ENCODE results near the gene GRIK3. TPM values are rescaled to one million over a fixed set of nuclear protein-coding genes. Genes with fewer than 3 reads are reported as not detected.
A peak's percentile ranks its signal among the peaks of the same experiment; 100 is the strongest.

Gene GRIK3
- total RNA-seq, 2 experiments from 2014 or later, result 16.3 to 55.0 TPM

DNA sequence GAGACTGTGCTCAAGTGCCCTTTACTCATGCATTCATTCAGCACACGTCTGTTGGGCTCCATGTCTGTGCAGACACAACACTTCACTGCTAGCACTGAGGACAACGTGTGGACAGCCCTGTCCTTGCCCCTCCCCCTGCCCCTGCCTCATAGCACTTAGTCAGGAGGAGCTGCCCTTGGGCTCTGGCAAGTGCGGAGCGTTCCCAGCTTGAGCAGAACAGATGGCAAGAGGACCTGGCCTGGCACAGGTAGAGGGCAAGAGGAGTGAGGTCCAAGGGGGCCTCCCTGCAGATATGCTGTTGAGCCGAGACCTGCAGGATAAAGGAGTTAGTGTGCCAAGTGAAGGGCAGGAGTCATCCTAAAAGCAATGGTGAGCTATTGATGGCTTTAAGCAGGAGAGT, 81.3 kb downstream of the GRIK3 start:
- peaks cover 21% of the 10 kb centered on the region; the same call in 1 of the 2 replicates for H3K79me2 ChIP-seq (ENCODE audit: insufficient read depth, low read depth, low read length)
- no peaks in the 10 kb centered on the region for H4K20me1 ChIP-seq (ENCODE audit: insufficient read depth, low read length)
- H3K9me3 ChIP-seq (ENCODE audit: low read length), result no peaks in the 10 kb centered on the region
- POLR2A ChIA-PET, result interaction anchor here (0.6 to 3.9 kb wide), 13 partner anchors 10 to 556 kb away, joined by 3 to 29 read pairs (median 3); no protein-coding TSS in a partner anchor
- no peaks in the 10 kb centered on the region for H3K9me2 ChIP-seq (ENCODE audit: insufficient read depth, low read length)
- no peaks in the 10 kb centered on the region for H3K36me3 ChIP-seq (ENCODE audit: insufficient read depth, low read length)
- peak overlapping the region; percentile 80 for H3K4me2 ChIP-seq (ENCODE audit: low read length)
- H3K4me1 ChIP-seq (ENCODE audit: insufficient read depth, low read length, poor library complexity, severe bottlenecking), result peaks cover 95% of the 10 kb centered on the region
- H2AFZ ChIP-seq (ENCODE audit: low read length), result no peak overlapping the region
- CTCF ChIA-PET (ENCODE audit: unreplicated experiment), result interaction anchor here (1.3 kb wide), 1 partner anchor 85 kb away, joined by 3 read pairs; no protein-coding TSS in a partner anchor
- no peak for DNase-seq (ENCODE audit: low spot score)
- BruUV-seq (replicated peaks), result no TSS peak
- intact Hi-C loops (cut with micrococcal nuclease; ENCODE audit: unreplicated experiment), result loop anchor here (5.0 kb wide), 2 partner anchors 251 to 566 kb away; partner anchors contain the start of gene STK40
- H3K27ac ChIP-seq (ENCODE audit: low read depth, low read length, poor library complexity, severe bottlenecking), result peak overlapping the region; percentile 99
- TF ChIP-seq EZH2phosphoT487 (IDR thresholded peaks at IDR 0.05; ENCODE audit: borderline replicate concordance, low read depth, low read length), result no peak
- TF ChIP-seq, protein P1, sequence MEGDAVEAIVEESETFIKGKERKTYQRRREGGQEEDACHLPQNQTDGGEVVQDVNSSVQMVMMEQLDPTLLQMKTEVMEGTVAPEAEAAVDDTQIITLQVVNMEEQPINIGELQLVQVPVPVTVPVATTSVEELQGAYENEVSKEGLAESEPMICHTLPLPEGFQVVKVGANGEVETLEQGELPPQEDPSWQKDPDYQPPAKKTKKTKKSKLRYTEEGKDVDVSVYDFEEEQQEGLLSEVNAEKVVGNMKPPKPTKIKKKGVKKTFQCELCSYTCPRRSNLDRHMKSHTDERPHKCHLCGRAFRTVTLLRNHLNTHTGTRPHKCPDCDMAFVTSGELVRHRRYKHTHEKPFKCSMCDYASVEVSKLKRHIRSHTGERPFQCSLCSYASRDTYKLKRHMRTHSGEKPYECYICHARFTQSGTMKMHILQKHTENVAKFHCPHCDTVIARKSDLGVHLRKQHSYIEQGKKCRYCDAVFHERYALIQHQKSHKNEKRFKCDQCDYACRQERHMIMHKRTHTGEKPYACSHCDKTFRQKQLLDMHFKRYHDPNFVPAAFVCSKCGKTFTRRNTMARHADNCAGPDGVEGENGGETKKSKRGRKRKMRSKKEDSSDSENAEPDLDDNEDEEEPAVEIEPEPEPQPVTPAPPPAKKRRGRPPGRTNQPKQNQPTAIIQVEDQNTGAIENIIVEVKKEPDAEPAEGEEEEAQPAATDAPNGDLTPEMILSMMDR (conservative IDR thresholded peaks at IDR 0.05; ENCODE audit: low read length), result no peak
- no peak overlapping the region for H3K4me3 ChIP-seq (ENCODE audit: low read depth, low read length, poor library complexity, severe bottlenecking)

GRCh38 chr1:36951761-36952160, 82.6 kb downstream of the GRIK3 start:
- peak; percentile 61 for DNase-seq (ENCODE audit: low spot score)
- Histone ChIP-seq H3K9me3 (ENCODE audit: low read length) (no peaks in the 10 kb centered on the region), H3K4me1 (ENCODE audit: insufficient read depth, low read length, poor library complexity, severe bottlenecking) (peaks cover 99% of the 10 kb centered on the region), H3K9me2 (ENCODE audit: insufficient read depth, low read length) (no peaks in the 10 kb centered on the region), H3K27ac (ENCODE audit: low read depth, low read length, poor library complexity, severe bottlenecking) (peak overlapping the region; percentile 99), H3K79me2 (ENCODE audit: insufficient read depth, low read depth, low read length) (peaks cover 21% of the 10 kb centered on the region; the same call in 1 of the 2 replicates), H3K36me3 (ENCODE audit: insufficient read depth, low read length) (no peaks in the 10 kb centered on the region), H2AFZ (ENCODE audit: low read length) (no peak overlapping the region), H3K4me3 (ENCODE audit: low read depth, low read length, poor library complexity, severe bottlenecking) (peak overlapping the region; percentile 44), H4K20me1 (ENCODE audit: insufficient read depth, low read length) (no peaks in the 10 kb centered on the region), H3K4me2 (ENCODE audit: low read length) (peak overlapping the region; percentile 80)
- intact Hi-C loops (cut with micrococcal nuclease; ENCODE audit: unreplicated experiment), result loop anchor here (5.0 kb wide), 2 partner anchors 249 to 564 kb away; partner anchors contain the start of gene STK40
- no peak for TF ChIP-seq EZH2phosphoT487 (IDR thresholded peaks at IDR 0.05; ENCODE audit: borderline replicate concordance, low read depth, low read length)
- TF ChIP-seq, protein P1 (conservative IDR thresholded peaks at IDR 0.05; ENCODE audit: low read length), result no peak
- POLR2A ChIA-PET, result interaction anchor here (1.2 kb wide), 1 partner anchor 70 kb away, joined by 3 read pairs; no protein-coding TSS in a partner anchor
- CTCF ChIA-PET (ENCODE audit: unreplicated experiment), result no interaction called here
- BruUV-seq (replicated peaks), result no TSS peak

- BruUV-seq (replicated peaks), result no TSS peak
- ChIA-PET POLR2A (interaction anchor here (1.0 to 1.1 kb wide), 3 partner anchors 76 to 78 kb away, joined by 3 to 4 read pairs (median 3); no protein-coding TSS in a partner anchor), CTCF (ENCODE audit: unreplicated experiment) (no interaction called here)
Measured at GRCh38 chr1:36951292-36951750, 83.0 kb downstream of the GRIK3 start.

More at GRCh38 chr1:36951292-36951750, 83.0 kb downstream of the GRIK3 start:
- Histone ChIP-seq H3K27ac (ENCODE audit: low read depth, low read length, poor library complexity, severe bottlenecking) (peak overlapping the region; percentile 99), H3K9me2 (ENCODE audit: insufficient read depth, low read length) (no peaks in the 10 kb centered on the region), H4K20me1 (ENCODE audit: insufficient read depth, low read length) (no peaks in the 10 kb centered on the region), H3K36me3 (ENCODE audit: insufficient read depth, low read length) (no peaks in the 10 kb centered on the region), H3K9me3 (ENCODE audit: low read length) (no peaks in the 10 kb centered on the region), H3K4me3 (ENCODE audit: low read depth, low read length, poor library complexity, severe bottlenecking) (peak overlapping the region; percentile 44), H3K4me2 (ENCODE audit: low read length) (peak overlapping the region; percentile 80), H2AFZ (ENCODE audit: low read length) (no peak overlapping the region), H3K79me2 (ENCODE audit: insufficient read depth, low read depth, low read length) (peaks cover 21% of the 10 kb centered on the region; the same call in 1 of the 2 replicates), H3K4me1 (ENCODE audit: insufficient read depth, low read length, poor library complexity, severe bottlenecking) (peaks cover 99% of the 10 kb centered on the region)
- intact Hi-C loops (cut with micrococcal nuclease; ENCODE audit: unreplicated experiment), result loop anchor here (5.0 kb wide), 2 partner anchors 249 to 564 kb away; partner anchors contain the start of gene STK40
- no peak for TF ChIP-seq EZH2phosphoT487 (IDR thresholded peaks at IDR 0.05; ENCODE audit: borderline replicate concordance, low read depth, low read length)
- TF ChIP-seq, protein P1 (conservative IDR thresholded peaks at IDR 0.05; ENCODE audit: low read length), result no peak
- no peak for DNase-seq (ENCODE audit: low spot score)

Measured in OCI-LY7 (cell line).